ENCODE data around the gene SOS1.
"Not testable (repeated sequence)": the region's sequence is repeated elsewhere in the genome, so short reads cannot be mapped to it uniquely, and the experiment has no call there.

Gene SOS1

DNA sequence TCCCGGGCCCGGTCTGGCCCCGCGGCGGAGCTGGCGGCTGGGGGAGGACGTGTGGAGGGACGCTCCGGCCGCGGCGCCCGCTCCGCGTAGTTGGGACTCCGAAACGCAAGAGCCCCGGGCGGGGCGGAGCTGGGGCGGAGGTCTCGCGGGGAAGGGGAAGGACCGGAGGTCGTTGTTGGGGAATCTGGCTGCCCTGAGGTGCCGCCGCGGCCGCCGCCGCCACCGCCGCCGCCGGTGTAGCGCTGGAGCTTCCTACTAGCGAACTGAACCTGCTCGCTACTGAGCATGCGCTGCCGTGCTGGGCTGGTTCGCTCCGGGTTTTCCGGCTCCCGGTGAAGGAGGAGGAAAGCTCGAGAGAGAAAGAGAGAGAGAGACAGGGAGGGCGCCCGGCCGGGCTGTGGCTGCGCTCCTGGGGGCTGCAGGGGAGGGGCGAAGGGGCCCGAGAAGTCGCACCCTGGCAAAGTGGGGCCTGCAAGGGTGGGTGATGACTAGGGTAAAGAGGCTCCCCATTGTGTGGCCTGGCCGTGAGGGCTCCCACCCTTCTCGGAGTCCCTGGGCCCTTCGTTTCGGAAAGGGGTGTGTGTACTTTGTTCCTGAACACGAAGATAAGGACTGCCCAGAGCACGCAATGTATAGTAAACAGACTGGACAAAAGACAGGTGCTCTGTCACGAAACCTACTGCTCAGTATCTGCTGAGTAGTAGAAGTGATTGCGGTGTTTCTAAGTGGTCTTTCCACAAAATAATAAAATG is at the start of gene SOS1:
SOS1 (minus strand) TSS at position 281 of the 752 bp plus-strand sequence. CDS start 629 bp downstream, outside the sequence.
- DNase-seq (ENCODE audit: low read depth in 2 of 2) = peak; percentile 89 to 92

DNA sequence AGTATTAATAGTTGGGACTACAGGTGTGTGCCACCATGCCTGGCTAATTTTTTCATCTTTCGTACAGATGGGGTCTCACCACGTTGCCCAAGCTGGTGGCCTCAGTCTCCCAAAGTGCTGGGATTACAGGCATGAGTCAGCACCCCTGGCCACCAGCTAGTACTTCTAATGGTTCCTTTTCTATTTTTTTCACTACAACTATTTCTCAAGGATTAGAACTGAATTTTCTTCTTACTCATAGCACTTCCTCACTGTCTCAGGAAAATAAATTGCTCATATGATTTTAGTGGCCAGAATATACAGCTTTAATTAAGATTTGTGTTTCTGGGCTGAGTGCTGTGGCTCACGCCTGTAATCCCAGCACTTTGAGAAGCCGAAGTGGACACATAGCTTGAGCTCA is 43.2 kb upstream of the SOS1 start:
- DNase-seq (ENCODE audit: low read depth in 2 of 2) = no peak

DNA sequence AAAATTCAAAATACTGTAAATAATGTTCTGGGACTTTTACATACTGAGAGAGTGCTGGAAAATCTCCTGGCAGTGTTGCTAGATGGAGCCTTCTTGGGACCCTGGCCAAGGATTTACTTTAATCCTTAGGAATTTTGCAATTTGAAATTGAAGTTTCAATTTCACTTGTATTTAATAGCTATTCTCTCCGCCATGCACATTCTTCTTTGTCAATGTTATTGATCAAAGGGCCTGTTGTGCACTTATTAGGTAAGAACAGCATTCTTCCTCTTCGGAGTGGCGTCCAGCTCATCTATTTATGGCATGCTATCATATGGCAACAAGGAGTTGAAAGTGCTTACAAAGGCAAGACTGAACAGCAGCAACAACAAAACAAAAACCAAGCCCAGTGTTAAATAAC is 40.1 kb upstream of the SOS1 start:
- no peak for DNase-seq (ENCODE audit: low read depth in 2 of 2)

DNA sequence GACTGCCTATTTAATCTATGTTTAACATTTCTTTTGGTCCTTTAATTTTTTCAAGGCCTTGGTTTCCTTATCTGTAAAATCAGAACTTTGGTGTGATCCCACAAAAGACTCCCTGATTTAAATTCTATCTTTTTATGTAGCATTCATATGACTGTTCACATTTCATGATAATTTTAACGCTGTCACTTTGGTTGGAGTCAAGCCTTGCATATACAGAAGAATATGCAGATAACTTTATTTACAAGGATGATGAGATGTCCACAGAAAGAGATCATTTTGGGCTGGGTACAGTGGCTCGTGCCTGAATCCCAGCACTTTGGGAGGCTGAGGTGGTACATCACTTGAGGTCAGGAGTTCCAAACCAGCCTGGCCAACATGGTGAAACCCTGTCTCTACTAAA is 38.4 kb upstream of the SOS1 start:
- no peak for DNase-seq (ENCODE audit: low read depth in 2 of 2)

DNA sequence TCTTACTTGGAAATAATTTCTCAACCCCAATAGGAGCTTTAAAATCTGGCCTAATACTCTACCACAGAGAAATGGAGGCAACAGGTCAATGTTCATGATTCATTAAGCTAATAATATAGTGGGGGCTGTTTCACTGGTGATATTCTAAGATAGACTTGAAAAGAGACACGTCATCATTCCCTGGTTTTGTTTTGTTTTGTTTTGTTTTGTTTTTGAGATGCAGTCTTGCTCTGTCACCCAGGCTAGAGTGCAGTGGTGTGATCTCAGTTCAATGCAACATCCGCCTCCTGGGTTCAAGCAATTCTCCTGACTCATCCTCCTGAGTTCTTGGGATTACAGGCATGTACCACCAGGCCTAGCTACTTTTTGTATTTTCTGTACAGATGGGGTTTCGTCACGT is 37.5 kb upstream of the SOS1 start:
- DNase-seq (ENCODE audit: low read depth in 2 of 2) = no peak

DNA sequence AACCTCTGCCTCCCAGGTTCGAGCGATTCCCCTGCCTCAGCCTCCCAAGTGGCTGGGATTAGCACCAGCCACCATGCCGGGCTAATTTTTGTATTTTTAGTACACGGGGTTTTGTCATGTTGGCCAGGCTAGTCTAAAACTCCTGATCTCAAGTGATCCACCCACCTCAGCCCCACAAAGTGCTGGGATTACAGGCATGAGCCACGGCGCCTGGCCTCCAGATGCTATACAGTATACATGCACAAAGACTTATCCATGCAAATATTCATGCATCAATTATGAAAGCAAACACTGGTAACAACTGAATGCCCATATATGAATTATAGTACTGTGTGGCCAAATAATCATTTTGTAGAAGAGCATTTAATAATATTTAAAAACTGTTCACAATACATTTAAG is 36.0 kb upstream of the SOS1 start:
- no peak for DNase-seq (ENCODE audit: low read depth in 2 of 2)

DNA sequence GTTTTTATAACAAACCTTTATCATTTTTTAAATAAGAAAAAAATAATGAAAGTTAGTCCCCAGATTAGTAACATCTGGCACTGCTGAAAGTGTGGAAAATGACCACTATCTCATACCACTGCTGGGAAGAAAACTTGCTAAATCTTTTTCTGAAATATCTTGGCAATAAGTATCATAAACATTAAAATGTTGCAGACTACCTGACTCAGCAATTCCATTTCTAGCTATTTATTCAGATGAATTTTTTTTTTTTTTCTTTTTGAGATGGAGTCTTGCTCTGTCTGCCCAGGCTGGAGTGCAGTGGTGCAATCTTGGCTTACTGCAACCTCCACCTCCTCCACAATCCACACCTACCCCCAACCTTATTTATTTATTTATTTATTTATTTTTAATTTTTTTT is 35.3 kb upstream of the SOS1 start:
- DNase-seq (ENCODE audit: low read depth in 2 of 2) = no peak

DNA sequence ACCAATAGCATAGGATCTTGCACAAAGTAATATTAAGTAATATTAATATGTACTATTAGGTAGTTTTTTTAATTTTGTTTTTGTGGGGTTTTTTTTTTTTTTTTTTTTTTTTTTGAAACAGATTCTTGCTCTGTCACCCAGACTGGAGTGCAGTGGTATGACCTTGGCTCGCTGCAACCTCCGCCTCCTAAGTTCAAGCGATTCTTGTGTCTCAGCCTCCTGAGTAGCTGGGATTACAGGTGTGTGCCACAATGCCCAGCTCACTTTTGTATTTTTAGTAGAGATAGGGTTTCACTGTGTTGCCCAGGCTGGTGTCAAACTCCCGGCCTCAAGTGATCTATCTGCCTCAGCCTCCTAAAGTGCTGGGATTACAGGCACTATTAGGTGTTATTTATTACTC is 34.7 kb upstream of the SOS1 start:
- DNase-seq (ENCODE audit: low read depth in 2 of 2) = not testable (repeated sequence)

DNA sequence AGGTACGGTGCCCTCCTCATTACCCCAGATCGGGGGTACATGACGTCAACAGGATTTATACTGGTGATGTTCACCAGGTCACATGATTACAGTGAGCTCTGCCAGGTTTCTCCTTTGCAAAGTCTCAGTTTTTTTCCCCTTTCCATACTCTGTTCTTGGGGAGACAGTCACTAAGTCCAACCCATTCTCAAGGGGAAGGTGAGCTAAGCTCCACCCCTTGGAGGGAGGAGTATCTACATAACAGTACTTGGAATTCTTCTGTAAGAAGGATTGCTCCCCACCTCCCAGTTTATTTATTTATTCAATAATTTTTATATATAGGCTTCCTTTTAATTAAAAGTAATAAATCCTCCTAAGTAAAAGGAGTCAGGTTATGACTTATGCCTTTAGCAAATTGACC is 34.1 kb upstream of the SOS1 start:
- no peak for DNase-seq (ENCODE audit: low read depth in 2 of 2)

DNA sequence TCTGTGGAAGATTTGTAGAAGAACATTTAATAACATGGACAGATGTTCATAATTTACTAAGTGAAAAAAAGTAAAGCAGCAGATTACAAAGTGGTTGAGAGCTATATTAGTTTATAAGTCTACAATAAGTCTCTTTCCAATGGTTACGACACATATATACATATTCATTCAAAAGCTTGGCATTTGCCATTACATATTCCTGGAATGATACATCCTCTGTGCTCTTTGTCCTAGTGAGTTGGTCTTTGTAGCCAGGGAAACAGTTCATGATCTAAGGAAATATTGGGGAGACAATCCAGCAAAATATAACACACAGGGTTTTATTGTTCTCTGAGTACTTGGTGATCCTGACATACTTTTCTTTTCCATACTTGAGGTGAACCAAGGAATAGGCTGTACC is 32.5 kb upstream of the SOS1 start:
- DNase-seq (ENCODE audit: low read depth in 2 of 2) = no peak

DNA sequence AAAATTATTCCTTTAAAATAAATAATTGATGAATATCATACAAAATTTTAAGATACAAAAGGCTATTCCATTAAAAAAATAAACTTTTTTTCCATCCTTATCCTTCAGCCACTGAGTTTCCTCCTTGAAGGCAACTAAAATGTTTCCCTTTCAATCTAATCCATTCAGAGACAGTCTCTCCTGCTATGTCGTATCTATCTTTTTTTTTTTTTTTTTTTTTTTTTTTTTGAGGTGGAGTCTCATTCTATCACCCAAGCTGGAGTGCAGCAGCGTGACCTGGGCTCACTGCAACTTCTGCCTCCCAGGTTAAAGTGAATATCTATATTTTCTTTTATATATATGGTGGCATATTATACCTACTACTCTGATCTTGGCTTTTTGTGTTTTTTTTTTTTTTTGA is 31.7 kb upstream of the SOS1 start:
- DNase-seq (ENCODE audit: low read depth in 2 of 2) = no peak

DNA sequence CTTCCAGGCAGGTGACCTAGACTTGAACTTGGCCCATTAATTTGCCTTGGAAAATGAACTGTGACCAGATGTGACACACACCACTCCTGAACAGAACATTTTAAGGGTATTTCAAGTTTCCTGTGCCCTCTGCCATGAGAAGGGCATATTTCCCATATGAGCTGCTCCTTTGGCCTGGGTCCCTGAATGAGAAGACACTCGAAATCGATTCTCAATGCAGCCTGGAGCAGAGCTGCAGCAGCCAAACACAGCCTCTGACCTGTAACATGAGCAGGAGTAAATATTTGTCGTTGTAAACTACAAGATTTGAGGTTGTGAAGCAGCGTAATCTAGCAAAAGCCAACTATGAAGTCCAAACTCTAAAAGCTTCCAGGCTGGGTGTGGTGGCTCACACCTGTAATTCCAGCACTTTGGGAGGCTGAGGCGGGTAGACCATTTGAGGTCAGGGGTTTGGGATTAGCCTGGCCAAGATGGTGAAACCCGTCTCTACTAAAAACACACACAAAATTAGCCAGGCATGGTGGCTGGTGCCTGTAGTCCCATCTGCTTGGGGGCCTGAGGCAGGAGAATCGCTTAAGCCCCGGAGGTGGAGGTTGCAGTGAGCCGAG is 30.1 kb upstream of the SOS1 start:
- no peak for DNase-seq (ENCODE audit: low read depth in 2 of 2)

DNA sequence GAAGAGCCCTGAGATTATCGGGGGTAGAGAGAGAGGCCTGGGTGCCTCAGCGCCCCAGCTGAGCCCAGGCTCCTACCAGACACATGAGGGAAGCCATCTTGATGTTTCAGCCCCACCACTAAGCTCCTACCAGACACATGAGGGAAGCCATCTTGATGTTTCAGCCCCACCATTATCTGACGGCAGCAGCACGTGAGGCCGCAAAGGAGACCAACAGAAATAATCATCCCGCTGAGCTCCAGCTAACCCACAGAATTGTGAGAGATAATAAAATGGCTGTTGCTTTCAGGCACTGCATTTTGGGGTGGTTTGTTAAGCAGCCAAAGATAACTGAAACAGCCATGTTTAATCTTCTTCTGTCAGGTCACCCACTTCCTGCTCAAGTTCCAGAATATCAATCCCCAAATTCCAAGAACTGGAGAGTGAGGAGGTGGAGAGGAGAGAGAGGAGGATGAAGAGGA is 29.3 kb upstream of the SOS1 start:
- DNase-seq (ENCODE audit: low read depth in 2 of 2) = no peak

DNA sequence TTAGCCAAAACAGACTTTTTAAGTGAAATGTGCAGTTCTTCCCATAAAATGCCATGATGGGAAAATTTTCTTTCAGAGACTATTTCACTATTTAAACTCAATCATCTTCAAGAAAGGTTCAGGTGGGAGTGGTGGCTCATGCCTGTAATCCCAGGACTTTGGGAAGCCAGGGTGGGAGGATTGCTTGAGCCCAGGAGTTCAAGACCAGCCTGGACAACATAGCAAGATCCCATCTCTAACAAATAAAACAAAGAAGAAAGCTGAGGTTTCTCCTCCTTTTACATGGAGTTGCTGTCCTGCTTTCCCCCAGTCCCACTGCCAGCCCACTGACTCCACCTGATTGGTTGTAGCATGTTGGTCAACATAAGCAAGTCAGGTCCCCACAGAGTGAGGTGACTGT is 25.8 kb upstream of the SOS1 start:
- no peak for DNase-seq (ENCODE audit: low read depth in 2 of 2)

DNA sequence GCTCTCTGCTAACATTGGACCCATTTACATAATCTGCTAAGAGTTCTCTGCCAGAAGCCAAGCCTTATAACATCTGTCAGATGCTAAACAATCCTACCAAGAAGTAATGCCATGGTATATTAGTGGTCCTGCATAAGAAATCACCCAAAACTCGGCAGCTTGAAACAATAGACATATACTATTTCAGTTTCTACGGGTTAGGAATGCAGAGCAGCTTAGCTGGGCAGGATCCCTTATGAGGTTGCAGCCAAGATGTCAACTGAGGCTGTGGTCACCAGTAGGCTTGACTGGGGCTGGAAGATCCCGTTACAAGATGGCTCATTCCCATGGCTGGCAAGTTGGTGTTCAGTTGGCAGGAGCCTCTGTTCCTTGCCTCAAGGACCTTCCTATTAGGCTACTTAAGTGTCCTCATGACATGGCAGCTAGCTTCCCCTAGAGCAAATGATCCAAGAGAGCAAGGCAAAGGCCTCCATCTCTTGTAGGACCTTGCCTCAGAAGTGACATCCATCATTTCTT is 25.1 kb upstream of the SOS1 start:
- no peak for DNase-seq (ENCODE audit: low read depth in 2 of 2)

DNA sequence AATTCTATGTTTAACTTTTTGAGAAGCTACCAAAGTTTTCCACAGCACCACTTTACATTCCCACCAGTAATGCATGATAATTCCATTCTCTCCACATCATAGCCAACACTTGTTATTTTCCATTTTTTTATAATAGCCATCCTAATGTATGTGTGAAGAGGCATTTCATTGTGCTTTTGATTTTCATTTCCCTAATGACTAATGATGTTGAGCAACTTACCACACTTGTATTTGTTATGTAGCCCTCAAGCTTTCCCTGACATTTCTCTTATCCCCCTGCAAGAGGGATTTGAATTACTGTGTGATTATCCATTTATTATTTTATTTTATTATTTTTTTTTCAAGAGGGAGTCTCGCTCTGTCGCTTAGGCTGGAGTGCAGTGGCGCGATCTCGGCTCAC is 23.6 kb upstream of the SOS1 start:
- no peak for DNase-seq (ENCODE audit: low read depth in 2 of 2)

DNA sequence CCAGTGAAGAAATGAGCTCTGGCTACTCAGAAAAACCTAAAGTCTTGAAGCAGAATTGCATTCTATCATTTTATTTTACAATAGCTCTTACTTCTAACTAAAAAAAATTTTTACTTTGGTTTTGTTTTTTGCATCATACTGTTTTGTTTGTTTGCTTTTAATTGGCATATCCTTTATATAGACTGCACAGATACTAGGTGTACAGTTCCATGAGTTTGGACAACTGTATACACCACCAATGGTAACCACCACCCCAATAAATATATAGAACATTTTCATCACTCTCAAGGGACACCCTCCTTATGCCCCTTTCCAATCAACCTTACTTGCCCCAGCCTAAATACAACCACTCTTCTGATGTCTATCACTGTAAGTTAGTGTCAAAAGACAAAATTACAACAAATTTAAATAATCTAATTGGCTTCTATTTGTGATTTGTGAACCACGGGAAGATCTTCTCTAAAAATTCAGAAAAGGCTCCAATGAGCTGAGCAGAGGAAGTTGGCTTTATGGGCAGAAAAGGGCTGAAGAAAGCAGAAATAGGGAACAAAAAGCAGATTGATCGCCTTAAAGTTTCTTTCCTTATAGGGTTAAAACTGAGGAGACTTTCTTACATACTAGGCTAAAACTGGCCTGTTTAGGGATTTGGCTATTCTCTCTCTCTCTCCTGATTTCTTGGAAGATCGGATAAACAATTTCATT is 22.2 kb upstream of the SOS1 start:
- no peak for DNase-seq (ENCODE audit: low read depth in 2 of 2)

DNA sequence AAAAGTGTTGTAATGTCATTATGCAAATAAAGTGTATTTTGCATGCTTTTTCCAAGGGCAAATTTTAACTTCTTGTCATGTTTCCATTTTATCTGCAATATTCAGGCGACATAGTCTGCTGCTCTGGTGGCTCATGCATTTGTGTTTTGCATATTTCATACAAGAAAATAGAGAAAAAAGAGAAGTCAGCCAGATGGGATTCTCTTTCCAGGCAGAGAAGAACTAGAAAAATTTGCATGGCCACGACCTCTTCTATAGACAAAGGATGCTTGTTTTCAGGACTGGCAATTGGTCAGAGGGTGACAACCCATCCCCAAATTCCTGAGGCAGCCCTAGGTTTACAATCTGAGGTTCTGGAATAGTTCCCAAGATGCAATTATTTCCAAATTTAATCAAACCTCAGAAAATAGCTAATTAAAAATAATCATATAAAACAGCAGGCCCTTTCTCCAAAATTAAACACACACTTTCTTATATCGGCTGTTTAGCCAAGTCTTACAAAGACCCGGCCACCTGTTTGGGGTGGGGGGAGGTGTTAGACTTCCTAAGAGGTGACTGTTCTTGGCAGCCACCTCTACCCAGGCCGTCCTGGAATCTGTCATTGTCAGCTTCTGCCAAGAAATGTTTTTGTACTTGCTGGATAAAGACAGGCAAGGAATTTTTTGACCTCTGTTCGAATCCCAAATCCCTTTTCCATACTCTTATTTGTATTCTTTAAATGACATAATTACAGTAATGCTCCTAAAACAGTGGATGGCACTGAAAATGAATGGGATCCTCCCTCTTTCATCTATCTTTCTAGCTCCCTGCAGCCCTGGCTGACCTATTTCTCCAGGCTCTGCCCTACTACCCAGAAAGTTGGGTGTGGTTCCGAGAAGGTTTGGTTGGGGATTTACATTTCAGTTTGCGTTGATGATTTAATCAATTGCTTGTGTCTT is 20.8 kb upstream of the SOS1 start:
- DNase-seq (ENCODE audit: low read depth in 2 of 2) = no peak

DNA sequence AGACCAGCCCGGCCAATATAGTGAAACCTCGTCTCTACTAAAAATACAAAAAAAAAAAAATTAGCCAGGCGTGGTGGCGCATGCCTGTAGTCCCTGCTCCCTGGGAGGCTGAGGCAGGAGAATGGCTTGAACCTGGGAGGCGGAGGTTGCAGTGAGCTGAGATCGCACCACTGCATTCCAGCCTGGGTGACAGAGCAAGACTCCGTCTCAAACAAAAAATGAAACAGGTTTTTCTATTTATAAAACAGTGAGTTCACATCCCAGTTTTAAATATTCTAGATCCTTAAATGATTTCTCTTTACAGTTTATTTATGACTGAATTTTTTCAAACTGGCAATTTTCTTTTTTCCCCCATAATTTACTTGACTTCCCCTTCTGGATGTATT is 20.1 kb upstream of the SOS1 start:
- DNase-seq (ENCODE audit: low read depth in 2 of 2) = not testable (repeated sequence)

DNA sequence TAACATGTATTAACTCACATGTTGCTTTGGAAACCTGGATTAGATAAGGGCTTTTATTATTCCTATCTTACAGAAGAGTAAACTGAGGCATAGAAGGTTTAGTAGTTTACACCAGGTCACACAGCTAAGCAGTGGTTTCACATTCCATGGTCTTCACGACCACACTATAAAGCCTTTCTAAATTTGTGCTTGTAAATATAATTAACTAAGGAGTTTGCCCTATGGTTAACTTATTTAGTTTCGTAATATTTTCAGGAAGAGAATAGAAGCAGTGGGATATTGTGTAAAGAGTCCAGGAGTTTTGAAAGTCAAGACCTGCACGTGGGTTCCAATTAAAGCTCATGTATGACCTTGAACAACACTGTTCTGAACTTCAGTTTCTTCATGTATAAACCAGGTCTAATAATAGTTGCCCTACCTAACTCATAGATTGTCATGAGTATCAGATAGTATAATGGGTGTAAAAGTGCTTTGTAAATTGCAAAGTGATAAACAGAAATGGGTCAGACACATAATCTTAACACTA is 19.5 kb upstream of the SOS1 start:
- no peak for DNase-seq (ENCODE audit: low read depth in 2 of 2)

DNA sequence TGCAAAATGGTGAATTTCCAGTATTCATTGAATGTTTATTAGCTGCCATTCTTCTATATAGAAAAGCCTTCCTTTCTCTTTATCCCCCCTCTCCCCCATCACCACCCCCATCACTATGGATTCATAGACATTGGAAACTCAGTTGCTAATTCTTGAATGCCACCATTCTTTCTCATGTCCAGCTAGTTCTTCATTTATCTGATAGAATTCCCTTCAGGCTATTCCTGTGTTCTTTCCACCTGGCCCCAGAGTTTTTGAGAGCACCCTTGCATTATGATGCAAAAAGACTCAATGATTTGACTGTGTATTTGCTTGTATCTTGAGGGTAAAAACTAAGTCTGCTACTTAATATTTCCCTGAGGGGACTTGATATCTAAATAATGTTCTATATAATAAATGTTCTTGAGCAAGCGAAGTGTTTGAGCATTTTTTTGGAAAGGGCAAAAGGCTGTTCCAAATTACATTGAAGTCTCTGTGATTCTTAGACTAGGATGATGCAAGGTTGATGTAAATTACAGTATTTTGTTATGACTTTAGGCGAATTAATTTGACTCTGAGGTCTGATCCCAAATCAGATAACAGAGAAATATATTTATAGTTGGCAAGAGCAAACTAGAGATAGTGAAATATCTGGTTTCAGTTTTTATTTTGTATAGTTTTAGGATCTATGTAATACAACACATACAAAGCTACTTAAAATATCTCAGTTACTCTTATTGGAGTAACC is 18.8 kb upstream of the SOS1 start:
- no peak for DNase-seq (ENCODE audit: low read depth in 2 of 2)
